HFFc6 (cell line): Measurements from ENCODE around the gene APMAP. TPM values are rescaled to one million over a fixed set of nuclear protein-coding genes. Genes with fewer than 3 reads are reported as not detected.

Experiments used
- DNase-seq: peaks from one replicate; pipeline ENCODE4 v3.0.0-alpha.2; 2018
- H3K27ac Mint-ChIP-seq: 2 replicates; pipeline ENCODE4 v1.8.0; 2020; ENCODE audit warnings: mild to moderate bottlenecking, mixed read lengths
- H3K27me3 Mint-ChIP-seq: 2 replicates; pipeline ENCODE4 v1.8.0; 2021; ENCODE audit warnings: mild to moderate bottlenecking, moderate library complexity, mixed read lengths; ENCODE audit not compliant: insufficient read depth
- H3K36me3 Mint-ChIP-seq: 2 replicates; pipeline ENCODE4 v1.8.0; 2021; ENCODE audit warnings: low read depth, mixed read lengths
- H3K4me1 Mint-ChIP-seq: 2 replicates; pipeline ENCODE4 v1.8.0; 2020; ENCODE audit warnings: low read depth, mixed read lengths
- H3K4me3 Mint-ChIP-seq: 2 replicates; pipeline ENCODE4 v1.8.0; 2020; ENCODE audit warnings: mild to moderate bottlenecking, moderate library complexity, mixed read lengths
- H3K9me3 Mint-ChIP-seq: 2 replicates; pipeline ENCODE4 v1.8.0; 2020; ENCODE audit warnings: mild to moderate bottlenecking, mixed read lengths
- CTCF ChIP-seq: fragments of 200-600 bp; sonication (generic); IDR thresholded peaks from 2 replicates; pipeline ENCODE4 v1.5.0; 2021; ENCODE audit warnings: antibody characterized with exemption, mild to moderate bottlenecking
- total RNA-seq, 6 experiments: library from RNA; stranded (reverse); fragmentation: NEBNext Ultra II Directional; extraction: Animal tissue kit (Norgen Biotek cat#: 25700); gene quantifications; 2 replicates in 1 of 6; 3 replicates in 5 of 6; pipeline ENCODE4 v1.2.3, GENCODE V29; 2021

Gene APMAP
- total RNA-seq, 6 experiments from 2014 or later, result 119 to 137 (median 129) TPM

- Mint-ChIP-seq H3K27me3 (peaks cover 1% of the 10 kb centered on the region; the same call in 1 of the 2 replicates), H3K4me3 (no peak overlapping the region), H3K9me3 (no peaks in the 10 kb centered on the region), H3K4me1 (no peaks in the 10 kb centered on the region), H3K27ac (no peak overlapping the region), H3K36me3 (peaks cover 18% of the 10 kb centered on the region)
- no peak for TF ChIP-seq CTCF
- DNase-seq, result no peak
Observed at GRCh38 chr20:24958506-24959385, 33.8 kb downstream of the APMAP start.

- H3K9me3 Mint-ChIP-seq, result no peaks in the 10 kb centered on the region
- no peak overlapping the region for H3K27ac Mint-ChIP-seq
- H3K36me3 Mint-ChIP-seq, result peaks cover 8% of the 10 kb centered on the region
- peaks cover 1% of the 10 kb centered on the region; the same call in 1 of the 2 replicates for H3K27me3 Mint-ChIP-seq
- no peak for DNase-seq
- TF ChIP-seq CTCF, result no peak
- no peaks in the 10 kb centered on the region for H3K4me1 Mint-ChIP-seq
- H3K4me3 Mint-ChIP-seq, result no peak overlapping the region
Observed at GRCh38 chr20:24957326-24958016, 35.1 kb downstream of the APMAP start.

GRCh38 chr20:24956001-24956841 is 36.3 kb downstream of the APMAP start:
- TF ChIP-seq CTCF, result no peak

GRCh38 chr20:24955045-24955444 is 37.5 kb downstream of the APMAP start:
- H3K4me1 Mint-ChIP-seq, result no peaks in the 10 kb centered on the region
- no peak for TF ChIP-seq CTCF

More at GRCh38 chr20:24956001-24956841, 36.3 kb downstream of the APMAP start:
- DNase-seq, result no peak
- Mint-ChIP-seq H3K27ac (no peak overlapping the region), H3K9me3 (no peaks in the 10 kb centered on the region), H3K4me1 (no peaks in the 10 kb centered on the region), H3K4me3 (no peak overlapping the region), H3K27me3 (peaks cover 1% of the 10 kb centered on the region; the same call in 1 of the 2 replicates), H3K36me3 (no peaks in the 10 kb centered on the region)

GRCh38 chr20:24954566-24954965 is 38.0 kb downstream of the APMAP start:
- no peak for TF ChIP-seq CTCF
- no peaks in the 10 kb centered on the region for H3K36me3 Mint-ChIP-seq
- H3K4me1 Mint-ChIP-seq, result no peaks in the 10 kb centered on the region
- no peak overlapping the region for H3K4me3 Mint-ChIP-seq
- H3K27me3 Mint-ChIP-seq, result peaks cover 1% of the 10 kb centered on the region; the same call in 1 of the 2 replicates
- no peak overlapping the region for H3K27ac Mint-ChIP-seq
- no peak for DNase-seq
- H3K9me3 Mint-ChIP-seq, result no peaks in the 10 kb centered on the region

More at GRCh38 chr20:24955045-24955444, 37.5 kb downstream of the APMAP start:
- Mint-ChIP-seq H3K27me3 (peaks cover 1% of the 10 kb centered on the region; the same call in 1 of the 2 replicates), H3K9me3 (no peaks in the 10 kb centered on the region), H3K4me3 (no peak overlapping the region), H3K36me3 (no peaks in the 10 kb centered on the region), H3K27ac (no peak overlapping the region)
- no peak for DNase-seq
